DMS153 (cell line): ENCODE data around the gene PEF1.
A peak's percentile ranks its signal among the peaks of the same experiment; 100 is the strongest.

Source experiments
- DNase-seq: peaks from one replicate; lab custom pipeline; 2025; lab: John Stamatoyannopoulos, UW

PEF1 gene

GRCh38 chr1:31583995-31584868, 60.4 kb downstream of the PEF1 start:
- peak; percentile 36 for DNase-seq

- no peak for DNase-seq
These were observed 61.3 kb downstream of the PEF1 start for GRCh38 chr1:31583082-31583994.

- no peak for DNase-seq
These were observed 62.6 kb downstream of the PEF1 start for GRCh38 chr1:31581821-31582810.

GRCh38 chr1:31580891-31581603, 63.6 kb downstream of the PEF1 start:
- no peak for DNase-seq

- no peak for DNase-seq
These were observed 64.2 kb downstream of the PEF1 start for GRCh38 chr1:31580513-31580870.
